CD4-positive, alpha-beta memory T cell (primary cell): ENCODE measurements around the gene RAB20. TPM values are rescaled to one million over a fixed set of nuclear protein-coding genes. Genes with fewer than 3 reads are reported as not detected.
"Not testable (repeated sequence)": the region's sequence is repeated elsewhere in the genome, so short reads cannot be mapped to it uniquely, and the experiment has no call there.

Experiments used
- CTCF ChIA-PET: fragments of 350-600 bp; sonication (Branson Sonifier 250); formaldehyde crosslinking; loops from one replicate; lab custom pipeline; 2021; ENCODE audit warnings: inconsistent platforms; ENCODE audit not compliant: partially characterized antibody; lab: Charles Lee
- POLR2A ChIA-PET: fragments of 350-600 bp; sonication (Branson Sonifier 250); formaldehyde crosslinking; loops from one replicate; lab custom pipeline; 2021; ENCODE audit not compliant: partially characterized antibody; lab: Charles Lee
- DNase-seq, 5 donors: peaks; one replicate each; pipeline versions ENCODE4 v3.0.0 to v3.0.0-alpha.2; 2020 to 2022; ENCODE audit warnings: mixed read lengths in 1 of 5
- H3K27ac ChIP-seq: one replicate; pipeline ENCODE4 v1.7.0; 2013; ENCODE audit warnings: low read depth, low read length
- H3K27me3 ChIP-seq: 2 replicates; pipeline ENCODE4 v1.7.0; 2013; ENCODE audit warnings: mild to moderate bottlenecking, low read length, moderate library complexity; ENCODE audit not compliant: insufficient read depth
- H3K36me3 ChIP-seq: 2 replicates; pipeline ENCODE4 v1.7.0; 2013; ENCODE audit warnings: mild to moderate bottlenecking, low read length, moderate library complexity; ENCODE audit not compliant: insufficient read depth
- H3K4me1 ChIP-seq: 2 replicates; pipeline ENCODE4 v1.7.0; 2013; ENCODE audit warnings: mild to moderate bottlenecking, low read length, moderate library complexity; ENCODE audit not compliant: insufficient read depth
- H3K4me3 ChIP-seq, 2 donors: one replicate each; pipeline ENCODE4 v1.7.0; 2013; ENCODE audit warnings: low read length in 2 of 2, mild to moderate bottlenecking in 1 of 2
- H3K9me3 ChIP-seq, 2 donors: one replicate each; pipeline ENCODE4 v1.7.0; 2013; ENCODE audit warnings: low read length in 2 of 2, control low read depth in 1 of 2; ENCODE audit not compliant: control insufficient read depth in 1 of 2
- H3K27ac Mint-ChIP-seq, 7 donors: one replicate each; pipeline ENCODE4 v1.8.0; 2020 to 2021; ENCODE audit warnings: mixed read lengths in 7 of 7, mild to moderate bottlenecking in 6 of 7, inconsistent platforms in 3 of 7, moderate library complexity in 3 of 7
- H3K27me3 Mint-ChIP-seq, 2 donors: one replicate each; pipeline ENCODE4 v1.8.0; 2020 to 2021; ENCODE audit warnings: mixed read lengths in 2 of 2
- H3K36me3 Mint-ChIP-seq, 2 donors: one replicate each; pipeline ENCODE4 v1.8.0; 2020 to 2021; ENCODE audit warnings: mixed read lengths in 2 of 2, inconsistent platforms in 1 of 2, mild to moderate bottlenecking in 1 of 2
- H3K4me1 Mint-ChIP-seq, 4 donors: one replicate each; pipeline ENCODE4 v1.8.0; 2020 to 2021; ENCODE audit warnings: mixed read lengths in 4 of 4, mild to moderate bottlenecking in 1 of 4
- H3K4me3 Mint-ChIP-seq, 8 donors: one replicate each; pipeline ENCODE4 v1.8.0; 2020 to 2021; ENCODE audit warnings: mixed read lengths in 8 of 8, mild to moderate bottlenecking in 7 of 8, moderate library complexity in 6 of 8, inconsistent platforms in 3 of 8
- H3K9me3 Mint-ChIP-seq, 8 donors: one replicate each; pipeline ENCODE4 v1.8.0; 2020 to 2021; ENCODE audit warnings: mixed read lengths in 8 of 8, mild to moderate bottlenecking in 5 of 8, inconsistent platforms in 3 of 8, moderate library complexity in 1 of 8
- intact Hi-C: fragments of 100-400 bp; cut with micrococcal nuclease; formaldehyde crosslinking; loops from one replicate; pipeline ENCODE4 v1.15.1; 2023
- polyA plus RNA-seq, 2 donors: library from polyadenylated mRNA; unstranded; fragments of 300-500 nt; fragmentation: Illumina TruSeq; gene quantifications; one replicate each; pipeline ENCODE4 v1.2.3, GENCODE V29; 2021
- total RNA-seq, 2 experiments: library from RNA; stranded (reverse); gene quantifications; one replicate each; pipeline ENCODE4 v1.2.3, GENCODE V29; 2021

The RAB20 gene
- total and polyA plus RNA-seq, 4 experiments from 2014 or later, result 2.2 to 5.7 (median 3.0) TPM

- ChIA-PET CTCF (no interaction called here), POLR2A (no interaction called here)
- Histone ChIP-seq H3K27me3 (no peaks in the 10 kb centered on the region), H3K9me3 (no peaks in the 10 kb centered on the region), H3K4me1 (no peaks in the 10 kb centered on the region), H3K27ac (no peak overlapping the region), H3K4me3 (no peak overlapping the region), H3K36me3 (no peaks in the 10 kb centered on the region)
- Mint-ChIP-seq H3K36me3 (no peaks in the 10 kb centered on the region), H3K27me3 (no peaks in the 10 kb centered on the region), H3K27ac (no peak overlapping the region), H3K4me1 (no peaks in the 10 kb centered on the region), H3K9me3 (no peaks in the 10 kb centered on the region), H3K4me3 (no peak overlapping the region)
- DNase-seq, result no peak
- intact Hi-C loops, result no loop called here
Observed at GRCh38 chr13:110490009-110490770, 71.3 kb downstream of the RAB20 start.

GRCh38 chr13:110486880-110487279 lies 74.6 kb downstream of the RAB20 start:
- H3K4me3 ChIP-seq, H3K27ac Mint-ChIP-seq, H3K4me1 ChIP-seq, intact Hi-C loops, CTCF ChIA-PET, POLR2A ChIA-PET, H3K36me3 ChIP-seq, H3K4me1 Mint-ChIP-seq, DNase-seq, H3K9me3 Mint-ChIP-seq, H3K4me3 Mint-ChIP-seq, H3K27ac ChIP-seq, H3K27me3 Mint-ChIP-seq, H3K9me3 ChIP-seq, H3K27me3 ChIP-seq, H3K36me3 Mint-ChIP-seq: not testable (repeated sequence)

GRCh38 chr13:110486061-110486715 lies 75.3 kb downstream of the RAB20 start:
- POLR2A ChIA-PET, result no interaction called here
- no peak overlapping the region for H3K27ac Mint-ChIP-seq
- Histone ChIP-seq H3K27ac (no peak overlapping the region), H3K27me3 (no peaks in the 10 kb centered on the region), H3K4me1 (no peaks in the 10 kb centered on the region), H3K9me3 (no peaks in the 10 kb centered on the region), H3K36me3 (no peaks in the 10 kb centered on the region), H3K4me3 (no peak overlapping the region)
- no peaks in the 10 kb centered on the region for H3K27me3 Mint-ChIP-seq
- intact Hi-C loops, result no loop called here
- DNase-seq, result no peak
- no peaks in the 10 kb centered on the region for H3K36me3 Mint-ChIP-seq
- H3K4me1 Mint-ChIP-seq, result no peaks in the 10 kb centered on the region
- H3K4me3 Mint-ChIP-seq, result no peak overlapping the region
- CTCF ChIA-PET, result no interaction called here
- no peaks in the 10 kb centered on the region for H3K9me3 Mint-ChIP-seq

GRCh38 chr13:110485604-110486003 lies 75.9 kb downstream of the RAB20 start:
- Histone ChIP-seq H3K27ac (no peak overlapping the region), H3K4me1 (no peaks in the 10 kb centered on the region), H3K27me3 (no peaks in the 10 kb centered on the region), H3K4me3 (no peak overlapping the region), H3K36me3 (no peaks in the 10 kb centered on the region), H3K9me3 (no peaks in the 10 kb centered on the region)
- Mint-ChIP-seq H3K9me3 (no peaks in the 10 kb centered on the region), H3K27me3 (no peaks in the 10 kb centered on the region), H3K4me1 (no peaks in the 10 kb centered on the region), H3K36me3 (no peaks in the 10 kb centered on the region), H3K27ac (no peak overlapping the region), H3K4me3 (no peak overlapping the region)
- no peak for DNase-seq
- POLR2A ChIA-PET, result no interaction called here
- CTCF ChIA-PET, result no interaction called here
- intact Hi-C loops, result no loop called here

GRCh38 chr13:110484290-110485048 lies 77.1 kb downstream of the RAB20 start:
- H3K27me3 Mint-ChIP-seq, result no peaks in the 10 kb centered on the region
- DNase-seq, result no peak
- H3K27ac Mint-ChIP-seq, result no peak overlapping the region
- no peaks in the 10 kb centered on the region for H3K9me3 Mint-ChIP-seq
- H3K27ac ChIP-seq, result no peak overlapping the region
- H3K4me1 ChIP-seq, result no peaks in the 10 kb centered on the region
- H3K27me3 ChIP-seq, result no peaks in the 10 kb centered on the region
- no peak overlapping the region for H3K4me3 Mint-ChIP-seq
- H3K9me3 ChIP-seq, result no peaks in the 10 kb centered on the region
- H3K4me1 Mint-ChIP-seq, result no peaks in the 10 kb centered on the region
- intact Hi-C loops, result no loop called here
- ChIA-PET POLR2A (no interaction called here), CTCF (no interaction called here)
- no peaks in the 10 kb centered on the region for H3K36me3 Mint-ChIP-seq
- no peaks in the 10 kb centered on the region for H3K36me3 ChIP-seq
- H3K4me3 ChIP-seq, result no peak overlapping the region

GRCh38 chr13:110483386-110483968 lies 78.0 kb downstream of the RAB20 start:
- H3K36me3 ChIP-seq, result no peaks in the 10 kb centered on the region
- no peaks in the 10 kb centered on the region for H3K9me3 ChIP-seq
- no peaks in the 10 kb centered on the region for H3K36me3 Mint-ChIP-seq
- no peak overlapping the region for H3K4me3 Mint-ChIP-seq
- no peak overlapping the region for H3K27ac ChIP-seq
- DNase-seq, result no peak
- no peak overlapping the region for H3K27ac Mint-ChIP-seq
- intact Hi-C loops, result no loop called here
- ChIA-PET CTCF (no interaction called here), POLR2A (no interaction called here)
- H3K4me1 ChIP-seq, result no peaks in the 10 kb centered on the region
- no peaks in the 10 kb centered on the region for H3K9me3 Mint-ChIP-seq
- no peaks in the 10 kb centered on the region for H3K27me3 Mint-ChIP-seq
- no peaks in the 10 kb centered on the region for H3K27me3 ChIP-seq
- no peak overlapping the region for H3K4me3 ChIP-seq
- no peaks in the 10 kb centered on the region for H3K4me1 Mint-ChIP-seq

GRCh38 chr13:110480161-110480560 lies 81.4 kb downstream of the RAB20 start:
- no peaks in the 10 kb centered on the region for H3K9me3 Mint-ChIP-seq
- intact Hi-C loops, result no loop called here
- POLR2A ChIA-PET, result no interaction called here

More at GRCh38 chr13:110480161-110480560, 81.4 kb downstream of the RAB20 start:
- no peak overlapping the region for H3K4me3 Mint-ChIP-seq
- no peak overlapping the region for H3K27ac Mint-ChIP-seq
- H3K36me3 Mint-ChIP-seq, result no peaks in the 10 kb centered on the region
- Histone ChIP-seq H3K36me3 (no peaks in the 10 kb centered on the region), H3K9me3 (no peaks in the 10 kb centered on the region), H3K4me1 (no peaks in the 10 kb centered on the region), H3K27ac (no peak overlapping the region), H3K27me3 (no peaks in the 10 kb centered on the region), H3K4me3 (no peak overlapping the region)
- no peaks in the 10 kb centered on the region for H3K4me1 Mint-ChIP-seq
- no peak for DNase-seq
- no peaks in the 10 kb centered on the region for H3K27me3 Mint-ChIP-seq
- CTCF ChIA-PET, result interaction anchor here (1.2 kb wide), 1 partner anchor 24 kb away, joined by 3 read pairs; no protein-coding TSS in a partner anchor
